Measurements from ENCODE around the gene CPTP. TPM values are rescaled to one million over a fixed set of nuclear protein-coding genes. Genes with fewer than 3 reads are reported as not detected.

CPTP gene
- total and polyA plus RNA-seq, 8 donors: 6.6 to 226 (median 22.8) TPM

DNA sequence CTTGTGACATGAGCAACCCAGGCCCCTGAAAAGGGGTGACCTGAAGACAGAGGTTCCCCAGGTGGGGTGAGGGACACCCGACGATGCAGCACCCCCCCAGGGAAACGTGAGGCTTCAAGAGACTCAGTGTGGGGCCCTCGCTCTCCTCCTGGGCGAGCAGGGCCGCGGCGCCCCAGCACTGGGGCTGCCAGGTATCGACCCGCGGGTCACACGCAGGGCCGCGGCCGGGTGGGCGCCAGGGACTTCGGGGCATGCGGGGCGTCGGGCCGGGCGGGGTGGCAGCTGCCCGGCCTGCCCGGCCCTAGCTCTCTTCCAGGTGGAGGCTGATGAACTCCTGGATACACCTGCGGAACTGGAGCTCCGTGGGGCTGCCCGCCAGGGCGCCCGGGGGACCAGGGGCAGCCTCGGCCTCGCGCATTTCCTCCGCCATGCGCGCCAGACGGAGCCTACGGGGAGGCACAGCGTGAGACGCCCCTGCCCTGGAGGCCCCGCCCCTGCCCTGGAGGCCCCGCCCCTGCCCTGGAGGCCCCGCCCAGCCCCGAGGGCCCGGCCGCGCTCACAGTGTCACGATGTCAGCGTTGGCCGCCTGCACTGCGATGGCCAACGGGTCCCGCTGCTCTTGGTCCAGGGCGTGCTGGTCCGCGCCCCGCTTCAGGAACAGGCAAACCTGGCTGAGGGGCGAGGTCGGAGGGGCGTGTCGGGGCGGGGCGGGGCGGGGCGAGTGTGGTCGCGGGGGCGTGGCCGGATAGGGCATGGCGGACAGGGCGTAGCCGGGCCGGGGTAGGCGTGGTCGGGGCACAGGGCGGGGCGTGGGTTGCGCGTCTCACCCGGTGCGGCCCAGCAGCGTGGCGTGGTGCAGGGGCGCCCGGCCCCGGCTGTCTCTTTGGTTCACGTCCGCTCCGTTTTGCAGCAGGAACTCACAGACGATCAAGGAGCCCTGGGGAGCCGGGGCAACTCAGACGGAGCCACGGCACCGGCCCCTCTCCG lies 31.0 kb upstream of the CPTP start:
- TF ChIP-seq POLR2AphosphoS5 (IDR thresholded peaks at IDR 0.05) (no peak), POLR2A (IDR thresholded peaks at IDR 0.05) (no peak), EP300 (IDR thresholded peaks at IDR 0.05) (no peak)
- TF ChIP-seq, protein P1, sequence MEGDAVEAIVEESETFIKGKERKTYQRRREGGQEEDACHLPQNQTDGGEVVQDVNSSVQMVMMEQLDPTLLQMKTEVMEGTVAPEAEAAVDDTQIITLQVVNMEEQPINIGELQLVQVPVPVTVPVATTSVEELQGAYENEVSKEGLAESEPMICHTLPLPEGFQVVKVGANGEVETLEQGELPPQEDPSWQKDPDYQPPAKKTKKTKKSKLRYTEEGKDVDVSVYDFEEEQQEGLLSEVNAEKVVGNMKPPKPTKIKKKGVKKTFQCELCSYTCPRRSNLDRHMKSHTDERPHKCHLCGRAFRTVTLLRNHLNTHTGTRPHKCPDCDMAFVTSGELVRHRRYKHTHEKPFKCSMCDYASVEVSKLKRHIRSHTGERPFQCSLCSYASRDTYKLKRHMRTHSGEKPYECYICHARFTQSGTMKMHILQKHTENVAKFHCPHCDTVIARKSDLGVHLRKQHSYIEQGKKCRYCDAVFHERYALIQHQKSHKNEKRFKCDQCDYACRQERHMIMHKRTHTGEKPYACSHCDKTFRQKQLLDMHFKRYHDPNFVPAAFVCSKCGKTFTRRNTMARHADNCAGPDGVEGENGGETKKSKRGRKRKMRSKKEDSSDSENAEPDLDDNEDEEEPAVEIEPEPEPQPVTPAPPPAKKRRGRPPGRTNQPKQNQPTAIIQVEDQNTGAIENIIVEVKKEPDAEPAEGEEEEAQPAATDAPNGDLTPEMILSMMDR (IDR thresholded peaks at IDR 0.05): no peak
- intact Hi-C loops (cut with DNase I; ENCODE audit: low total_unique reads): loop anchor here (10.0 kb wide), 1 partner anchor 169 kb away; no protein-coding TSS in a partner anchor
- DNase-seq: peak in 1 of 2 donors; percentile 57
- H3K4me3 ChIP-seq: no peak overlapping the region
- H3K27me3 ChIP-seq: no peaks in the 10 kb centered on the region
- H3K9me3 ChIP-seq: no peaks in the 10 kb centered on the region
- peaks cover 12 to 55% (median 49%) of the 10 kb centered on the region in 4 donors for H3K36me3 ChIP-seq
- no peak overlapping the region for H3K27ac ChIP-seq
- H3K4me1 ChIP-seq: peaks cover 12 to 23% (median 19%) of the 10 kb centered on the region in 4 donors
- whole genome bisulfite sequencing, 5 donors: 73 to 93% (median 80%) methylated on average over 18 to 94 of the region's 94 CpGs

DNA sequence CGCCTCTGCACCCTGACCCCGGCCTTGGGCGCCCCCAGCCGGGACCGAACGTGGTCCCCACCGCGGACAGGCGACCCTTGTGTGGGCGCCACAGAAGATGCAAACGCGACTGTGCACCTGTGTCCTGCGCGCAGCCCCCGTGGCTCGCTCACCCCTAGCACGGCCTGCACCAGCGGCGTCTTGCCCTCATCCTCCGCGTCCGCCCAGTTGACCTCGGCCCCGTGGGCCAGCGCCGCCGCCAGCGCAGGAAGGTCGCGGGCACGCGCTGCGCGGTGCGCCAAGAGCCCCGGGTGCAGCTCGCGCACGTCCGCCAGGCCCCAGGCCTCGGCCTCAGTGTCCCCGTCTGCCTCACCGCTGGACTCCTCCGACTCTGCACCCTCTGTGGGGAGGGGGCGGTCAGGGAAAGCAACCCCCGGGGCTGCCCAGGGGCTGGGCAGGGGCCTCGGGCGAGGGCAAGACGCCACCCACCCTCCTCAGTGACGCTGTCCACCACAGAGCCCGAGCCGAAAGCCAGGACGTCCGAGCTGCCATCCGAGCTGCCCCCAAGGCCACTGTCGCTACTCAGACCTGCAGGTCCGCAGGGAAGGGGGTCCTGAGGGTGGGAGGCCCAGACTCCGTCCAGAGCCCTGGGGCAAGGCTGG lies 30.2 kb upstream of the CPTP start:
- 87 to 90% (median 90%) methylated on average over 38 to 58 of the region's 58 CpGs for WGBS, 5 donors
- Histone ChIP-seq H3K4me1 (peaks cover 12 to 23% (median 19%) of the 10 kb centered on the region in 4 donors), H3K27me3 (no peaks in the 10 kb centered on the region), H3K9me3 (no peaks in the 10 kb centered on the region), H3K27ac (no peak overlapping the region), H3K4me3 (no peak overlapping the region), H3K36me3 (peaks cover 12 to 63% (median 52%) of the 10 kb centered on the region in 4 donors)
- intact Hi-C loops (cut with DNase I; ENCODE audit: low total_unique reads): loop anchor here (10.0 kb wide), 1 partner anchor 170 kb away; no protein-coding TSS in a partner anchor
- no peak for TF ChIP-seq EP300 (IDR thresholded peaks at IDR 0.05)
- TF ChIP-seq, protein P1 (IDR thresholded peaks at IDR 0.05): no peak
- no peak for TF ChIP-seq POLR2AphosphoS5 (IDR thresholded peaks at IDR 0.05)
- no peak for TF ChIP-seq POLR2A (IDR thresholded peaks at IDR 0.05)
- no peak for DNase-seq

DNA sequence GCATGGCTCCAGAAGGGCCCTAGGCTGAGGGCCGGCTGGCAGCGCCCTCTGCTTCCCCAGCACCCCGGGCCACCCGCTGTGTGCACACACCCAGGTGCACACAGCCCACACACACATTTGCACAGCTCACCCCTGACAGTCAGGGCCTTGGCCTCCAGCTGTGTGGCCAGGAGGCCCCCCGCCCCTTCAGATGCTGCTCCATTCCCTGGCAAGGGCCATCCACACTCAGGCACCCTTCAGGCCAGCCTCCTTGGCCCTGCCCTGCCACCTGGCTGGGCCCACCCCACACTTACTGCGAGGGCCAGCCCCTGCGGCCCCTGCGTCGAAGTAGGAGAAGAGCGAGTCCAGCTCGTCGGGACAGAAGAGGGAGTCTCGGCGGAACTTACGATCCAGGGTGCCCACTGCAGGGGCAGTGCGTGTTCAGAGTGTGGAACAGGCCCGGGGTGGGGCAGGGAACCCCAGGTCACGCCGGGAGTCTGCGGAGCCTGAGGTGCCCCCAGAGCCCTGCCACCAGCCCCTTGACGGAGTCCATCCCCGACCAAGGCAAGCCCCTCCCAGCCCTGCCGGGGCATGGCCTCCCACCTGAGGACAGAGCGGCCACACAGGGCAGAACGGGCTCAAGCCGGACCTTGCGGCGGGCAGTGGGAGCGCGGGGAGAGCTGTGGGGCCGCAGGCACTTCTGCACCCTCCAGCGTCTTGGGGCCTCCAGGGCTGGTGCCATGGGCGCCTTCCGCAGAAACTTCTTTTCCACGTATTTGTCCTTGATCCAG lies 29.3 kb upstream of the CPTP start:
- H3K4me1 ChIP-seq: peaks cover 12 to 20% (median 17%) of the 10 kb centered on the region in 4 donors

DNA sequence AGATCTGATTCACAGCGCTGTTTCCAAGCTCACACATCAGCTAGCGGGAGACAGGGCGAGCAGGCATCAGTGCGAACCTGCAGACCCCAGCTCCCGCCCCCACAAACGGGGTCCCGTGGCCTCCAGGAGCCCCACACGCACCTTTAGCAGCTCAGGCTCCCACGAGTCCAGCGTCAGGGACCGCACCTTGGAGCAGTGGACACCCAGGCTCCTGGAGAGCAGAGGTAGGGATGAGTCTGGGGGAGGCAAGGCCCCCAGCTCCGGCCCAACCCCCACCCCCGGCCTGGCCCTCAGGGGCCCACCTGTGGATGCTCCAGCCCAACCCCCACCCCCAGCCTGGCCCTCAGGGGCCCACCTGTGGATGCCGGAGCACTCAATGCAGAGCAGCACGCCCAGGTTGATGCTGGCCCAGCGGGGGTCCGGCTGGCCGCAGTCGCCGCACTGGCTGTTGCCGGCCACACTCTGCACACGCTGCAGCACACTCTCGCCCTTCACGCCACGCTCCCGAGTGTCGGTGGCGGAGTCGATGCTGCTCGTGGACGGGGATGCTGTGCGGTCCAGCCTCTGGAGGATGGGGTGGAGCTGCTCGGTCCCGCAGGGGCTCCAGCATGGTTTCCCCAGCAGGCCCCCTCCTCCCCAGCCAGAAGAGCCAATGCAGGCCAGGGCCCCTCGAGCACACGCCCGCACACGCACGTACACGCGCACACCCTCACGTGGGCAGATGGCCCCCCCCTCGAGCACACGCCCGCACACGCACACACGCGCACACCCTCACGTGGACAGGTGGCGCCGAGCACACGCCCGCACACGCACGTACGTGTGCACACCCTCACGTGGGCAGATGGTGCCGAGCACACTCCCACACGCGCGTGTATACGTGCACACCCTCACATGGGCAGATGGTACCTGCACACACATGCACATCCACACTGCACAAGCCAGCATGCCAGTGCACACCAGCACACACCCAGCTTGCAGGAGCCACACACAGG lies 28.2 kb upstream of the CPTP start:
- Histone ChIP-seq H3K27ac (no peak overlapping the region), H3K9me3 (no peaks in the 10 kb centered on the region), H3K36me3 (peaks cover 12 to 78% (median 61%) of the 10 kb centered on the region in 4 donors), H3K4me1 (peaks cover 2 to 9% (median 6%) of the 10 kb centered on the region in 4 donors), H3K27me3 (no peaks in the 10 kb centered on the region), H3K4me3 (no peak overlapping the region)
- no peak for DNase-seq
- intact Hi-C loops (cut with DNase I; ENCODE audit: low total_unique reads): loop anchor here (10.0 kb wide), 1 partner anchor 172 kb away; no protein-coding TSS in a partner anchor
- TF ChIP-seq POLR2AphosphoS5 (IDR thresholded peaks at IDR 0.05) (no peak), POLR2A (IDR thresholded peaks at IDR 0.05) (no peak), EP300 (IDR thresholded peaks at IDR 0.05) (no peak)
- TF ChIP-seq, protein P1 (IDR thresholded peaks at IDR 0.05): no peak
- WGBS, 5 donors: 94 to 96% (median 95%) methylated on average over 39 to 62 of the region's 62 CpGs

More for the DNA sequence above, 29.3 kb upstream of the CPTP start:
- DNase-seq: no peak
- Histone ChIP-seq H3K9me3 (no peaks in the 10 kb centered on the region), H3K27ac (no peak overlapping the region), H3K27me3 (no peaks in the 10 kb centered on the region), H3K36me3 (peaks cover 12 to 73% (median 59%) of the 10 kb centered on the region in 4 donors), H3K4me3 (no peak overlapping the region)
- intact Hi-C loops (cut with DNase I; ENCODE audit: low total_unique reads): loop anchor here (10.0 kb wide), 1 partner anchor 171 kb away; no protein-coding TSS in a partner anchor
- TF ChIP-seq EP300 (IDR thresholded peaks at IDR 0.05): no peak
- 92 to 96% (median 95%) methylated on average over 18 to 35 of the region's 35 CpGs for WGBS, 5 donors
